ENCODE results near the gene EPS8.
"Not testable (repeated sequence)": the region's sequence is repeated elsewhere in the genome, so short reads cannot be mapped to it uniquely, and the experiment has no call there.

Gene EPS8

DNA sequence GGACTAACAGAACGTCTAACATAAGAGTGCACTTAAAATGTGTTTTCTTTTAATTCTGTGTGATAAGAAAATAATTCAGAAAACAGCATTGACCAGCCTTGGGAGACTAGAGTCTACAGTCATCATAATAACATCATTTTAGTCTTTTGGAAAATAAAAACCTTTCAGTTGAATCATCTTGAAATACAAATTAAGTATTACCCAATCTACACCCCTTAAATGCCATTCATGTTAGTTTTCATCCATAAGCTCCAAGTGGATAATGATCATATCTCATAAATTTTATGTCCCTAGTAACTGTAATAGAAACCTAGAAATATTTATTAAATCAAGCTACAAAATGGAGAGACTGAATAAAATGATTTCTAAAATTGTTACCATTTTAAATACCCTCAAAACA lies 32.4 kb downstream of the EPS8 start:
- no peak for DNase-seq (ENCODE audit: low read depth in 2 of 2)

DNA sequence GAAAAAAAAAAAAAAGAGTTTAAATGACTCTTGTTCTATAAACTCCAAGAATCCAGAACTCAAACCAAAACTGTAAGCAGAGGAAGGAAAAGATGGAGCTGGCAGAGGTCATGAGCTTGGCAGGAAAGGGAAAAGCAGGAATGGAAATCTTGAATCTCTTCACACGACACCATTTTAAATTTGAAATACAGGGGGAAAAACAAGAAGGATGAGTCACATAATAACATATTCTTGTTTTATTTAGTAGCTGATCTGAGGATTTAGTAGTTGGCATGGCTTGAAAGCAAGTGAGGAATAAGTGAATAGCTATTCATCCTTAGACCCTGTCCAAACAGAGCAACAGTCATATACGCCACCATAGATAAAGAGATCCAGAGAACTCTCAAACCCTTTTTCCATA lies 35.0 kb downstream of the EPS8 start:
- DNase-seq (ENCODE audit: low read depth in 2 of 2) = no peak

DNA sequence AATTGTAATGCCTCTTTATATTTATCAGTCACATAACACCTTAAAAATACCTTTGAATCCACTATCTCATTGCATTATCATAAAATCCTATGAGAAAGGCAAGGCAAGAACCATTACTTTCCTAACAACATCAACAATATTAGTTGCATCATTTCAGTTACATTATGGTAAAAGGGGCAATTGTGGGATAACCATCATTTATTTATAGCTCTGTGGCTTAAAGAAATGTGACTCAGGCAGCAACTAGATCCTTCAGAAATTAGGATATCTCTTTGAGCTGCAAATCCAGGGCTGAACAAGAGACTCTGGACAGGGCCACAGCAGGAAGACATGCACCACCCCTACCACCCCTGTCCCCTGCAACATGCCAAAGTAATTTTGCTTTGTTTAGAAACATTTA lies 36.4 kb downstream of the EPS8 start:
- DNase-seq (ENCODE audit: low read depth in 2 of 2) = no peak

DNA sequence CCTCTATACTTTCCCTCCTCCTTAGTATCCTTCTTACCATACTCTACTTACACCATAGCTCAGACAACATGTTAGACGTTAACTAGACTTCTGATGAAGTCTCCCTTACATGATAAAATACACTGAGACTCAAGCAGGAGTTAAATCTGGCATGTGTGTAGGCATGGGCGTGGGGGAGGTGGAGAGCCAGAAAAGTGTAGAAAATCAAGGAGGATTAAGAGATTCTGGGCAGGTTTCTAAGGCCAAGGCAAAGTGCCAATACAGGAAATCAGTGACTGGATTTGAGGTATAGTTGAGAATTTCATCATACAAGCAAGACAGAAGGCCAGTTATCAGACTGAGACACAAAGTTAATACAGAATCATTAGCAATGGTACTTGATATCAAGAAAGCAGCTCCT lies 37.4 kb downstream of the EPS8 start:
- no peak for DNase-seq (ENCODE audit: low read depth in 2 of 2)

DNA sequence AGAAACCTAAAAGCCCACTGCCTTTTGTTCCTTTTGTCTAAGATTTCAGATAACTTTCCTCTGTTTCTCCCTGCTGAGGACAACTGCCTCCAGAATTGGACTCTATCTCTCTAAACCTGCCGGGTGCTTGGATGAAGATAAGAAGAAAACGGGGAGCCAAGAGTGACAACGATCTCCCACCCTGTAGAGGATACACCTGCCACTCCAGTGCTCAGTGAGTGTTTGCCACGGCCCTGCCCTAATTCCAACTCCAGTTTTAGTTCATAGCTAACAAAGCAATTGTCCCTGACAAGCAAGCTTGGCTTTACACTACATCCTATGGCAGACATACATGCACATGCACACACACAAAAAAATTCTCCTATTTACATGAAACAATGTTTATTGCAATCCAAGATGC lies 39.3 kb downstream of the EPS8 start:
- no peak for DNase-seq (ENCODE audit: low read depth in 2 of 2)

DNA sequence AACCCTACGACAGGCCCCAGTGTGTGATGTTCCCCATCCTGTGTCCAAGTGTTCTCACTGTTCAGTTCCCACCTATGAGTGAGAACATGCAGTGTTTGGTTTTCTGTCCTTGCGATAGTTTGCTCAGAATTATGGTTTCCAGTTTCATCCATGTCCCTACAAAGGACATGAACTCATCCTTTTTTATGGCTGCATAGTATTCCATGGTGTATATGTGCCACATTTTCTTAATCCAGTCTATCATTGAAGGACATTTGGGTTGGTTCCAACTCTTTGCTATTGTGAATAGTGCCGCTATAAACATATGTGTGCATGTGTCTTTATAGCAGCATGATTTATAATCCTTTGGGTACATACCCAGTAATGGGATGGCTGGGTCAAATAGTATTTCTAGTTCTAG lies 47.3 kb downstream of the EPS8 start:
- not testable (repeated sequence) for DNase-seq (ENCODE audit: low read depth in 2 of 2)

DNA sequence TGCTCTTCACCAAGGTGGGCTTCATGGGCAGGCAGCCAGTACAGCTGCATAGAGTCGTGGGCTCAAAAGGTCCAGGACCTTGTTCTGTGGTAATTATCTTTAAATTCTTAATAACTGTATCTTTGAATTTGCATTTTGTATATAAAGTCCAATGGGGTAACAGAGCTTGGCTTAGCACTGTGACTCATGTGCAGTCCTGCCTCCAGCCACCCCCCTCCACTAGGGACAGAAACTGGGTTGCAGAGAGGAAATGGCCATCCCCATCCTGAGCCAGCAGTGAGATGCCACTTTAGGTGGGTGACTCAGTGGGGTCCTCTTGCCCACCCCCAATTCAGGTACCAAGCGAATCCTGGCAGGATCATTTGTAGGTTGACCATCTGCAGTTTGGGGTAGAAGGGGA lies 48.1 kb downstream of the EPS8 start:
- DNase-seq (ENCODE audit: low read depth in 2 of 2) = no peak

DNA sequence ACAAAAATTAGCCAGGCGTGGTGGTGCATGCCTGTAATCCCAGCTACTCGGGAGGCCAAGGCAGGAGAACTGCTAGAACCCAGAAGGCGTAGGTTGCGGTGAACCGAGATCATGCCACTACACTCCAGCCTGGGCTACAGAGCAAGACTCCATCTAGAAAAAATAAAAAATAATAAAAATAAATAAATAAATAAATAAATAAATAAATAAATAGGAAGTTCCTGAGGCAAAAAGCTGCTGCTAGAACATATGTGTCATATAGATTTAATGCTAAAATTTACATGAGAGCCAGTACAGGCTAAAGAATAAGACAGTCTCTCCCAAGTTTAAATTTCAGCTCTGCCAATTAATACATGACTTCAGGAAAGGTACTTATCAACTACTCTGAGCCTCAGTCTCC lies 48.8 kb downstream of the EPS8 start:
- not testable (repeated sequence) for DNase-seq (ENCODE audit: low read depth in 2 of 2)

DNA sequence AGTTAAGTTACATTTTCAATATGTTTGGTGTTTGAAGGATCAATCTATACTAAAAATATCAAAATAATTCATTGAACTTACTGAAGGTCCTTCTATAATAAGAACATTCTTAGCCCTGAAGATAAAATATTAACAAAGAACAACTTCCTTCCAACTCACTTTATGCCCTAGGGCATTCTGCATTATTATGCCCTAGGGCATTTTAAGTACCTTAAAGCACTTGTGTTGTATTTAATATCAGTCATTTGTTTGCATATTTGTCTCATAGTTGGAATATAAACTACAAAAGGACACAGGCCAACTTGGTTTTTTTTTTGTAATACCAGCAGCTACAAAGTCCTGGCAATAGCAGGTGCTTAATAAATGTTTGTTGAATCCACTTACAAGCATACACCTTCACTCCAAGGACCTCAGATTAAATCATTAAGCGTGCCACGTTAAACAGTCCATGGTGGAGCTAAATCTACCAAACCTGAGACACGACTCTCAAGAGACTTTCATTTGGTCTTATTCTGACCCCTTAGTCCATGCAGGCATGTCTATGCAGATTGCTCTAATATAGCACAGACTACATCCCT lies 50.7 kb downstream of the EPS8 start:
- DNase-seq (ENCODE audit: low read depth in 2 of 2) = no peak

DNA sequence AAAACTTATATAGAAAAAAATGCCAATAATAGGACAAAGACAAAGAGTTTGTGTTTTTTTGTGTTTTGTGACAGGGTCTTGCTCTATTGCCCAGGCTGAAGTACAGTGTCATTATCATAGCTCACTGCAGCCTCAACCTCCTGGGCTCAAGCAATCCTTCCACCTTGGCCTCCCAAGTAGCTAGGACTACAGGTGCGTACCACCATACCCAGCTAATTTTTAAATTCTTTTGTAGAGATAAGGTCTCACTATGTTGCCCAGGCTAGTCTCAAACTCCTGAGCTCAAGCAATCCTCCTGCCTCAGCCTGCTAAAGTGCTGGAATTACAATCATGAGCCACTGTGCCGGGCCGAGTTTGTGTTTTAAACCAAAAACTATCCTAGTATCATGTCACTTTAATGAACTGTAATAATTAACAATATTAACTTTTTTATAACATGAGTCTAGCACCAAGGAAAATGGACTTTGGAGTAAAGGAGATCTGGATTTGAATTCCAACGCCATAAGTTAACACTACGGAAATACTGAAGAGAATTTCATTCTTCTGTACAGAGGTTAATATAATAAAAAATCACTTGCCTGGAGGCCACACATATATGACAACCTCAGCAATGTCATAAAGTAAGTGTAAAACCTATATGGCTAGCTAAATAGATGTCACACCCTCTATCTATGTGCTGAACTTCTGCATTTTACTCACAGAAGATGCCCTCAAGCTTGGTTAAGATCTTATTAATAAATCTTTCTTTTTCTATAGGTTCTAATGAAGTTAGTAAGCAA lies 53.2 kb downstream of the EPS8 start:
- DNase-seq (ENCODE audit: low read depth in 2 of 2) = no peak

DNA sequence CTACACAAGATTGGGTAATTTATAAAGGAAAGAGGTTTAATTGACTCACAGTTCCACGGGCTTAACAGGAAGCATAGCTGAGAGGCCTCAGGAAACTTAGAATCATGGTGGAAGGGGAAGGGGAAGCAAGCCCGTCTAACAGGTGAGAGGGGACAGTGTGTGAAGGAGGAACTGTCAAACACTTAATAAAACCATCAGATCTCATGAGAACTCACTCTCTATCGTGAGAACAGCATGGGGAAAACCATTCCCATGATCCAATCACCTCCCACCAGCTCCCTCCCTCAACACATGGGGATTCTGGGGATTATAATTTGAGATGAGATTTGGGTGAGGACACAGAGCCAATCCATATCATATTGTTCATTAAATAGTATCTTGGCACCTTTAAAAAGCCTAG lies 56.1 kb downstream of the EPS8 start:
- no peak for DNase-seq (ENCODE audit: low read depth in 2 of 2)

DNA sequence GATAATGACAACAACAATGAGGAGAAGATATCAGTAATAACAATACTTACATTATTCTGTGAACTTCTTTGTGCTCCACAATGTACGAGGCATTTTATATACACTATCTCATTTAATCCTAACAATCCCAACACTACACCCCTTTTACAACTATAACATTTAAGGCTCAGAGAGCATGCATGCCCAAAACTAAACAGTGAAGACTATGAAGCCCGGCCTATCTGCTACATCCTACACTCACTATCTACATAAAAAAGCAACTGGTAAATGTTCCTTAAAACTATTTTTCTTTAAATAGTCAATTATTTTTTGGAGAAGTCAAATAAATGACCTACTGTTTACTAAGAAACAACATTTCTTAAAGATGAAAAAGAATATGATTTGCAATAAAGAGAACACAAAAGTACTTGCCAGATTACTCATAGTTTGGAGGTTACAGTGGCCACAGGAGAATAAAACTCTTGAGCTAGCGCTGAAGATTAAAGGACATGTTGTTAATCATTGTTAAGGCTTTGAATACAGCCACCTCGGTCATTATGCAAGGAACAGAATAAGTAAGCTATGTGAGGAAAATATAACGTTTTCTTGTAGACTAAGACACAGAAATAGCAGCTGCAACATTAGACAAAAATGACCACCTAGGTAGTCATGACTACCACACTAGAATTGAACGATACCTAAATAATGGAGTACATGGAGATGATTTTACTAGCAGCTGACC lies 56.7 kb downstream of the EPS8 start:
- DNase-seq (ENCODE audit: low read depth in 2 of 2) = no peak

DNA sequence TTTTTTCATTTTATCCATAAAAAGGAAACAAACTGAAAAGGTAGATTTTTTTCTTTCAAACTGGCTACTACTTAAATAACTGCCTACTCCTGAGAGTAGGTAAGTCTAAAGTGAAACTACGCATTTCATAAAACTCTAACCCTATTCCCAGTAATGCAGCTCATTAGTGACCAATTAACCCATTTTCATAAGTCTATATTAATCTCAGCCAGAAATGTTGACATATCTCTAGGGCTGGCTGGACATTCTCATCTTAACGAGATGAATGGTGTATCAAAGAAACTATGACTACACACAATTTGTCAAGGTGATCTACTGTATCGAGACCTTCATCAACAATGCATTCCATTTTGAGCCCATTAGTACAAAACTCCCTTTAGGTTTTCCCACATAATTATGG lies 57.2 kb downstream of the EPS8 start:
- no peak for DNase-seq (ENCODE audit: low read depth in 2 of 2)

DNA sequence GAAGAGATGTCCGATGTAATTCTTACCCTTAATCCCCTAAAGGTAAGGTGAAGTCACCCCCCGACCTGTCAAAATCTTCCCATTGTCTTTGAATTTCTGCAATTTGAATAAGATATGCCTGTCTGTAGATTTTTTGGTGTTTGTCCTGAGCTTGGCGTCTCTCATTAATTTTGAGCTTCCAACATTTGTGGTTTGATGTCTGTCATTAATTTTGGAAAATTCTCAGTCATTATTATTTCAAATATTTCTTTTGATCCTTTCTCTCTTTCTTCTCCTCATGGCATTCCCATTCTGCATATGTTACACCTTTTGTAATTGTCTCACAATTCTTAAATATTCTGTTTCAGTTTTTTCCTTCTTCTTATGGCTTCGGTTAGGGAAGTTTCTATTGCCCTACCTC lies 60.1 kb downstream of the EPS8 start:
- DNase-seq (ENCODE audit: low read depth in 2 of 2) = no peak

DNA sequence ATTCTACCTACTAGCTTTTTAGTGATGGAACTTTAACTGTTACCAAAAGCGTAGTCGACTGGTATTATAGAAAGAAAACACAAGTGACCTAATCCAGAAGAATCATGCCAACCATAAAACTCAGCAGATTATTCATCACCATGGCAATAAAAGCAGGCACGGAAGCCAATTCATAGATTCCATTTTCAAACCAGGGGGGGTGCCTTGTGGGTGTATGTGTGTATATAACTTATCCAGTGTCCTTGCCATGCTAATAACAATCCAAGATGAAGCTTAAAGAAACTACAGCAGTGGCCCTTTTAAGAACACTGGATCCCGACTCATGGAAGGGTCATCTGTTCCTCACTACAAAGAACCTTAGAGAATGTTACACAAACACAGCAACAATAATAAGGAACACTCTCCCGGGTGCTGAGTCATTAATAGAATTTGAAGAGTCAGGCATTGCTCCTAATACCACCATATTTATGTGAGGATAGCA lies 61.0 kb downstream of the EPS8 start:
- no peak for DNase-seq (ENCODE audit: low read depth in 2 of 2)

DNA sequence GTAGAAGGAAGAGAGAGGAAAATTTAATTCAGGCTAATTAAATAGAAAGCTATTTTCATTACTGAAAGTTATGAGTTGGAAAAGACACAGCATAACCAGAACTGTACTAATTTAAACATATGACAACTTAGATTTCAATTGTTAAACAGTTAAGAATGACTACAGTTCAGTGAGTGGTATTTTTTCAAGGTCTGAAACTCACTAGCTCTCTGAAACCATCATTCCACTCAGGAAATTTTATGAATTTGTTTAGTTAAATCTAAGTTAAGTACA lies 62.4 kb downstream of the EPS8 start:
- DNase-seq (ENCODE audit: low read depth in 2 of 2) = no peak

DNA sequence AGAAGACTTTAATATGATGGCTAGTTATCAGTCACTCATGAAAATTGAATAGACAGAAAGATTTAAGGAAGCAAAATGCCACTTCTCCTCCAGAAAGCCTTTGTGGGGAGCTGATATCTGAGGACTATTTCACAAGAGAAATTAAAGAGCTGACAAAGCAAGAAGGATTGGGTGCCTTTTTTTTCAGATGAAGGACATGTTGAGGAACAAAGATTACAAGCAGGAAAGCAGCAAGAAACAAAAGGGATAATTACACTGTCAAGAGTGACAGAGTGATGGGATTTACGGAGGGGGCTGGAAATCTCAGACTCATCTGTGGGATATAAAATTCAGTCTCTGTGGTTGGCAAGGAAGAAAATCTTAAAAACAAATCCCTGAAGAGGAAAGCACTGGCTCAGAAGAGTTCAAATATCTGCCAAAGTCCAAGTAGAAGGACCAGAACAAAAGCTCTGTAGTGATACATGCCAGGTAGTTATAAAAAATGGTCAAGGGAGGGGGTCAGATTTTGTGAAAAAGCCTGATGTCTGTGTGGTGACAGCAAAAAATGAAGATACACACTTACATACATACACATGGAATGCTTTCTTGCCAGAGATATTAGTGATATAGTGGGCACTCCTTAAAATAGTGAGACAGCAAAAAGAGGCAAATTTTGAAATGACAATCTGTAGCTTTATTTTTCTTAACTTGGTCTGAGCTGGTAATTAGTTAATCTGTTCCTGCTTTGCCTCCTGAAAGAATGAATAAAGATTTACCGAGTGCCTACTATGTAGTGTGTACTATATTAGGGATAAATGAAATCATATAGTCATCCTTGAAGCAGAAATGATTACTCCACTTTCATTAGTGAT lies 62.9 kb downstream of the EPS8 start:
- DNase-seq (ENCODE audit: low read depth in 2 of 2) = no peak

DNA sequence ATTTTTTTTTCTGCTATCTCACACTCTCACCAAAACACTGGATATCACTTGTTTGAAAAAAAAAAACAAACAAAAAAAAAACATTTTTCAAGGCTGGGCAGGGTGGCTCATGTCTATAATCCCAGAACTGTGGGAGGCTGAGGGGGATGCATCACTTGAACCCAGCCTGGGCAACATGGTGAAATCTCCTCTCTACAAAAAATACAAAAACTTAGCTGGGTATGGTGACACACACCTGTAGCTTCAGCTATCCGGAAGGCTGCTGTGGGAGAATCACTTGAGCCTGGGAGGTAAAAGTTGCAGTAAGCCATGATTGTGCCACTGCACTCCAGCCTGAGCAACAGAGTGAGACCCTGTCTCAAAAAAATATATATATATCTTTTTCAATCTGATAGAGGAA lies 66.2 kb downstream of the EPS8 start:
- DNase-seq (ENCODE audit: low read depth in 2 of 2) = no peak

DNA sequence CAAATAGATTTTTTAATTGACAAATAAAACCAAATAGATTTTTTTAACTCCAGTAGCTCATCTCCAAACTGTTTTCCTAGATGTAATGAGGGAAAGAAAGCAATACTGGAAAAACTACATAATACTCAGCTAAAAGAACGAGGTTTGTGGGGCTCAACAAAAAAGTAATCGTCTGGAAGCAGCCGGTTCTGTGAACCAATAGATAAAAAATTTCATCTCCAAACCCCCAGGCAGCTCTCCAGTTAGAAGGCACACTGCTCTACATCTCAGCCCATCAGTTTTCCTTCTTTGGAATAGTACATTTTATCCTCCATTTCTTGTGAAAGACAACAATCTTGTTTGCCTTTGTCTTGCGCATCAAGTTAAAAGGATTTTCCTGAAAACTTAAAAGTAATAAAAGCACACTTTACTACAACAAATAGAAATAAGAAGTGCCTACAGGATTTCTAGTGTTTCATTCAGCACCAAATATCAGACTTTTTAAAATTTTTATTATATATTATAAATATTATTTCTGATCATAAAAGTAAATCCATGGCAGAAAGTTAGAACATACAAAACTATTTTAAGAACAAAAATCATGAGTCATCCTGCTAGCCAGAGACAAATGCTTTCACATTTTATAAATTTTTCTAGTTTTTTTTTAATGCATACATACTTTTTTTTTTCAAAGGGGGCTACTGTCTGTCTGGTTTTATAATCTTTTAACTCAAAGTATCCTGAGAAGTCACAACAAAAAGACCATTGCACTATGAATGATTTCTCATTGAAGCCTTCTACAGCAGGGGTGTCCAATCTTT lies 67.7 kb downstream of the EPS8 start:
- no peak for DNase-seq (ENCODE audit: low read depth in 2 of 2)

DNA sequence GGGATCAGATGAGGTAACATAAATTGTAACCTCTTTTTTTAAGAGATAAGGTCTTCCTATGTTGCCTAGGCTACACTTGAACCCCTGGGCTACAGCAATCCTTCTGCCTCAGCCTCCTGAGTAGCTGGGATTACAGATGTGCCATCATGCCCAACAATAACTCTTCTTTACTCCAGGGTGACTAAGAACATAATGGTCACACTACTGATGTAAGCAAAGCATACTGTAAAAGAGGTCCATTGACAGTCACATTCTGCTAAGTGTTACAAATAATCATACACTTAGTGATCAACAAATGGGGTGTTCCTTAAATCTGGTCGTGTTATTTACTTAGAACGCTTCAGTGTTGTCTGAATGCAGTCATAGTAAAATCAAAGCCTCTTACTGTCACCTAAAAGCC lies 68.9 kb downstream of the EPS8 start:
- no peak for DNase-seq (ENCODE audit: low read depth in 2 of 2)

DNA sequence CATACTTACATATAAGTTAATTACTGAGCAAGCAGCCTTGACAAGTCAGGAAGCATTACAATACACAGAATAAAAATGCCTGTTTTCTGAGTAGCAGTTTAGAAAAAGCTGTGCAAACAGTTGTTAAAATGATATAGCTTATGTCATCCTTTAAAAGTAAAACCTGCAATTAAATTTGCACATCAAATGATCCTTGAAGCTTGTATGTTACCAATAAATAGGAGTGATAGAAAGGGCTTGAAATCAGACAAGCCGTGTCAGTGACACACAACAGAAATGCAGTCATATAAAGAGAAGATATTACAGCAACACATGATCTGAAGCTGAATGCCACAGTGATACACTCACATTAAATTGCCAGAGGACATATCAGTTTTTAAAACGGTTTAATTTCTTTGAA lies 70.0 kb downstream of the EPS8 start:
- DNase-seq (ENCODE audit: low read depth in 2 of 2) = no peak
